Immature natural killer cell (primary cell): ENCODE results near the gene PLIN3. TPM values are rescaled to one million over a fixed set of nuclear protein-coding genes. Genes with fewer than 3 reads are reported as not detected.
A peak's percentile ranks its signal among the peaks of the same experiment; 100 is the strongest.
"Not testable (repeated sequence)": the region's sequence is repeated elsewhere in the genome, so short reads cannot be mapped to it uniquely, and the experiment has no call there.

Source experiments
- DNase-seq, 3 donors: peaks; one replicate each; pipeline ENCODE4 v3.0.0; 2022; ENCODE audit warnings: mixed read lengths in 1 of 3
- H3K27ac Mint-ChIP-seq, 6 donors: one replicate each; pipeline ENCODE4 v1.8.0; 2020; ENCODE audit warnings: mixed read lengths in 6 of 6, mild to moderate bottlenecking in 5 of 6, inconsistent platforms in 4 of 6, moderate library complexity in 3 of 6
- H3K27me3 Mint-ChIP-seq, 3 donors: one replicate each; pipeline ENCODE4 v1.8.0; 2020 to 2021; ENCODE audit warnings: low read depth in 3 of 3, mild to moderate bottlenecking in 3 of 3, mixed read lengths in 3 of 3, moderate library complexity in 3 of 3, inconsistent platforms in 1 of 3
- H3K36me3 Mint-ChIP-seq, 3 donors: one replicate each; pipeline ENCODE4 v1.8.0; 2020; ENCODE audit warnings: mixed read lengths in 3 of 3, inconsistent platforms in 2 of 3, mild to moderate bottlenecking in 2 of 3
- H3K4me1 Mint-ChIP-seq, 2 donors: one replicate each; pipeline ENCODE4 v1.8.0; 2020; ENCODE audit warnings: inconsistent platforms in 2 of 2, mild to moderate bottlenecking in 2 of 2, mixed read lengths in 2 of 2, moderate library complexity in 1 of 2
- H3K4me3 Mint-ChIP-seq, 5 donors: one replicate each; pipeline ENCODE4 v1.8.0; 2020; ENCODE audit warnings: mild to moderate bottlenecking in 5 of 5, mixed read lengths in 5 of 5, inconsistent platforms in 3 of 5, moderate library complexity in 3 of 5
- H3K9me3 Mint-ChIP-seq, 6 donors: one replicate each; pipeline ENCODE4 v1.8.0; 2020; ENCODE audit warnings: mild to moderate bottlenecking in 6 of 6, mixed read lengths in 6 of 6, inconsistent platforms in 4 of 6, moderate library complexity in 3 of 6
- polyA plus RNA-seq, 3 donors: library from polyadenylated mRNA; unstranded; fragments of 300-500 nt; fragmentation: Illumina TruSeq; gene quantifications; one replicate each; pipeline ENCODE4 v1.2.3, GENCODE V29; 2021

PLIN3 gene
- polyA plus RNA-seq, 3 donors from 2014 or later, result 28.0 to 41.9 (median 32.2) TPM

GRCh38 chr19:4849019-4849418, 18.4 kb downstream of the PLIN3 start:
- Mint-ChIP-seq H3K27ac (no peak overlapping the region), H3K36me3 (peaks cover 0 to 7% (median 0%) of the 10 kb centered on the region in 3 donors), H3K4me1 (peaks cover 0 to 3% of the 10 kb centered on the region in 2 donors), H3K9me3 (no peaks in the 10 kb centered on the region), H3K4me3 (no peak overlapping the region), H3K27me3 (peaks cover 0 to 3% (median 0%) of the 10 kb centered on the region in 3 donors)
- DNase-seq, result no peak

GRCh38 chr19:4847190-4847973, 20.1 kb downstream of the PLIN3 start:
- no peaks in the 10 kb centered on the region for H3K9me3 Mint-ChIP-seq
- H3K4me1 Mint-ChIP-seq, result peaks cover 0 to 3% of the 10 kb centered on the region in 2 donors
- H3K27me3 Mint-ChIP-seq, result peaks cover 0 to 3% (median 0%) of the 10 kb centered on the region in 3 donors
- no peak overlapping the region for H3K4me3 Mint-ChIP-seq
- no peak for DNase-seq
- H3K27ac Mint-ChIP-seq, result no peak overlapping the region
- peaks cover 0 to 7% (median 4%) of the 10 kb centered on the region in 3 donors for H3K36me3 Mint-ChIP-seq

GRCh38 chr19:4845975-4846374, 21.5 kb downstream of the PLIN3 start:
- H3K9me3 Mint-ChIP-seq, H3K27me3 Mint-ChIP-seq, H3K27ac Mint-ChIP-seq, H3K4me1 Mint-ChIP-seq, H3K4me3 Mint-ChIP-seq, DNase-seq, H3K36me3 Mint-ChIP-seq: not testable (repeated sequence)

GRCh38 chr19:4844348-4845179, 22.9 kb downstream of the PLIN3 start:
- Mint-ChIP-seq H3K4me3 (no peak overlapping the region), H3K27ac (no peak overlapping the region), H3K4me1 (no peaks in the 10 kb centered on the region), H3K36me3 (peaks cover 0 to 11% (median 4%) of the 10 kb centered on the region in 3 donors), H3K27me3 (peaks cover 0 to 7% (median 5%) of the 10 kb centered on the region in 3 donors), H3K9me3 (no peaks in the 10 kb centered on the region)
- no peak for DNase-seq

GRCh38 chr19:4843647-4843965, 23.9 kb downstream of the PLIN3 start:
- Mint-ChIP-seq H3K27me3 (peaks cover 0 to 7% (median 5%) of the 10 kb centered on the region in 3 donors), H3K27ac (no peak overlapping the region), H3K4me3 (no peak overlapping the region), H3K4me1 (no peaks in the 10 kb centered on the region), H3K9me3 (no peaks in the 10 kb centered on the region), H3K36me3 (peaks cover 0 to 15% (median 4%) of the 10 kb centered on the region in 3 donors)
- DNase-seq, result no peak

- Mint-ChIP-seq H3K27ac (peak overlapping the region in 1 of 6 donors; percentile 66), H3K36me3 (peaks cover 0 to 10% (median 4%) of the 10 kb centered on the region in 3 donors), H3K9me3 (no peaks in the 10 kb centered on the region), H3K27me3 (peaks cover 0 to 5% (median 4%) of the 10 kb centered on the region in 3 donors), H3K4me3 (no peak overlapping the region), H3K4me1 (peaks cover 7 to 9% of the 10 kb centered on the region in 2 donors)
- DNase-seq, result no peak
Observed at GRCh38 chr19:4839192-4839591, 28.3 kb downstream of the PLIN3 start.

- Mint-ChIP-seq H3K27ac (peak overlapping the region; percentile 55 to 66 (median 61)), H3K4me1 (peaks cover 36 to 37% of the 10 kb centered on the region in 2 donors), H3K9me3 (no peaks in the 10 kb centered on the region), H3K27me3 (peaks cover 2 to 10% (median 3%) of the 10 kb centered on the region in 3 donors), H3K4me3 (peak overlapping the region; percentile 60 to 90 (median 74)), H3K36me3 (no peaks in the 10 kb centered on the region)
- no peak for DNase-seq
Observed at GRCh38 chr19:4832776-4833175, 34.7 kb downstream of the PLIN3 start.

- not testable (repeated sequence) for DNase-seq, H3K9me3 Mint-ChIP-seq, H3K27me3 Mint-ChIP-seq, H3K36me3 Mint-ChIP-seq
- Mint-ChIP-seq H3K4me1 (peaks cover 32 to 33% of the 10 kb centered on the region in 2 donors), H3K4me3 (peak overlapping the region; percentile 81 to 92 (median 90)), H3K27ac (peak overlapping the region; percentile 43 to 95 (median 87))
Observed at GRCh38 chr19:4831979-4832340, 35.5 kb downstream of the PLIN3 start.

- Mint-ChIP-seq H3K27ac (peak within 1 kb of the TSS; percentile 77 to 95 (median 89)), H3K27me3 (peaks cover 2 to 10% (median 3%) of the 10 kb centered on the region in 3 donors), H3K4me1 (peaks cover 31 to 32% of the 10 kb centered on the region in 2 donors), H3K4me3 (peak within 1 kb of the TSS; percentile 81 to 92 (median 90)), H3K36me3 (no peaks in the 10 kb centered on the region), H3K9me3 (no peaks in the 10 kb centered on the region)
- DNase-seq, result peak; percentile 76 to 83 (median 81)
Observed at GRCh38 chr19:4831304-4831978, 36.0 kb downstream of the PLIN3 start, which contains the start of gene TICAM1. Gene TICAM1, minus strand, starts transcription at chr19:4831712. Its CDS starts 13,335 bp downstream, at chr19:4818377.

GRCh38 chr19:4830768-4831265, 36.6 kb downstream of the PLIN3 start:
- peak overlapping the region; percentile 77 to 95 (median 88) for H3K27ac Mint-ChIP-seq
- DNase-seq, result no peak
- H3K4me1 Mint-ChIP-seq, result peaks cover 29 to 32% of the 10 kb centered on the region in 2 donors
- no peaks in the 10 kb centered on the region for H3K9me3 Mint-ChIP-seq
- peaks cover 2 to 11% (median 3%) of the 10 kb centered on the region in 3 donors for H3K27me3 Mint-ChIP-seq
- H3K4me3 Mint-ChIP-seq, result peak overlapping the region; percentile 81 to 92 (median 90)
- no peaks in the 10 kb centered on the region for H3K36me3 Mint-ChIP-seq

GRCh38 chr19:4830332-4830731, 37.1 kb downstream of the PLIN3 start:
- H3K4me3 Mint-ChIP-seq, result peak overlapping the region; percentile 81 to 92 (median 90)
- peaks cover 29 to 32% of the 10 kb centered on the region in 2 donors for H3K4me1 Mint-ChIP-seq
- H3K36me3 Mint-ChIP-seq, result no peaks in the 10 kb centered on the region
- DNase-seq, result no peak
- H3K9me3 Mint-ChIP-seq, result no peaks in the 10 kb centered on the region
- H3K27me3 Mint-ChIP-seq, result peaks cover 2 to 11% (median 3%) of the 10 kb centered on the region in 3 donors
- H3K27ac Mint-ChIP-seq, result peak overlapping the region; percentile 77 to 95 (median 88)

GRCh38 chr19:4829001-4829712, 38.3 kb downstream of the PLIN3 start:
- H3K27me3 Mint-ChIP-seq, result peaks cover 2 to 11% (median 3%) of the 10 kb centered on the region in 3 donors
- H3K4me1 Mint-ChIP-seq, result peaks cover 29 to 32% of the 10 kb centered on the region in 2 donors
- peak in 1 of 3 donors; percentile 9 for DNase-seq
- H3K4me3 Mint-ChIP-seq, result peak overlapping the region; percentile 50 to 75 (median 72)
- H3K9me3 Mint-ChIP-seq, result no peaks in the 10 kb centered on the region
- H3K27ac Mint-ChIP-seq, result peak overlapping the region; percentile 53 to 84 (median 78)
- no peaks in the 10 kb centered on the region for H3K36me3 Mint-ChIP-seq

GRCh38 chr19:4823577-4823976, 43.9 kb downstream of the PLIN3 start:
- H3K9me3 Mint-ChIP-seq, result no peaks in the 10 kb centered on the region
- peaks cover 4 to 5% of the 10 kb centered on the region in 2 donors for H3K4me1 Mint-ChIP-seq
- DNase-seq, result no peak
- H3K4me3 Mint-ChIP-seq, result no peak overlapping the region
- H3K27ac Mint-ChIP-seq, result peak overlapping the region in 2 of 6 donors; percentile 17 to 70
- peaks cover 0 to 1% (median 0%) of the 10 kb centered on the region in 3 donors for H3K27me3 Mint-ChIP-seq
- H3K36me3 Mint-ChIP-seq, result peaks cover 0 to 3% (median 0%) of the 10 kb centered on the region in 3 donors
